GM12878 (cell line): ENCODE data around the gene CRB1. TPM values are rescaled to one million over a fixed set of nuclear protein-coding genes. Genes with fewer than 3 reads are reported as not detected.

Experiments used
- DPF2 ChIP-seq: fragments of 450-650 bp; IDR thresholded peaks from 2 replicates; pipeline ENCODE4 v1.6.1; 2017; ENCODE audit warnings: mild to moderate bottlenecking
- IKZF1 ChIP-seq: fragments of 450-650 bp; conservative IDR thresholded peaks from 2 replicates; pipeline ENCODE4 v1.6.1; 2017; ENCODE audit warnings: antibody characterized with exemption, mild to moderate bottlenecking
- KAT2A ChIP-seq: conservative IDR thresholded peaks from 2 replicates; pipeline ENCODE4 v1.6.1; 2011; ENCODE audit warnings: low read depth, low read length; ENCODE audit not compliant: control insufficient read depth
- NFIC ChIP-seq: IDR thresholded peaks from 2 replicates; pipeline ENCODE4 v1.6.1; 2012; ENCODE audit warnings: low read depth, mild to moderate bottlenecking, inconsistent platforms, low read length, moderate library complexity
- NR2C2 ChIP-seq: IDR thresholded peaks from 2 replicates; pipeline ENCODE4 v1.6.1; 2011; ENCODE audit warnings: borderline replicate concordance, low read depth; ENCODE audit not compliant: control insufficient read depth, insufficient read length
- PRDM15 ChIP-seq: fragments of 450-650 bp; formaldehyde crosslinking; IDR thresholded peaks from 2 replicates; pipeline ENCODE4 v1.4.0; 2020; ENCODE audit warnings: mild to moderate bottlenecking, moderate library complexity
- RAD21 ChIP-seq: IDR thresholded peaks from 2 replicates; pipeline ENCODE4 v1.6.1; 2011; ENCODE audit warnings: mild to moderate bottlenecking, low read depth, low read length, moderate library complexity; ENCODE audit not compliant: insufficient read depth
- RELA ChIP-seq: fragments of 450-650 bp; IDR thresholded peaks from 2 replicates; pipeline ENCODE4 v1.8.0; 2014; ENCODE audit warnings: borderline replicate concordance; ENCODE audit not compliant: partially characterized antibody
- SREBF2 ChIP-seq: IDR thresholded peaks from 2 replicates; pipeline ENCODE4 v1.6.1; 2012; ENCODE audit warnings: mild to moderate bottlenecking, low read length
- STAT1 ChIP-seq: fragments of 450-650 bp; conservative IDR thresholded peaks from 2 replicates; pipeline ENCODE4 v1.6.1; 2014; ENCODE audit warnings: antibody characterized with exemption, mild to moderate bottlenecking
- SUPT20H ChIP-seq: IDR thresholded peaks from 2 replicates; pipeline ENCODE4 v1.6.1; 2011; ENCODE audit warnings: low read depth, mild to moderate bottlenecking, low read length, moderate library complexity, borderline replicate concordance; ENCODE audit not compliant: control insufficient read depth
- ZBTB4 ChIP-seq: fragments of 450-650 bp; formaldehyde crosslinking; IDR thresholded peaks from 2 replicates; pipeline ENCODE4 v1.4.0; 2022; ENCODE audit warnings: mild to moderate bottlenecking, moderate library complexity
- polyA plus RNA-seq, 11 experiments: library from polyadenylated mRNA; depleted of rRNA in 4 of 11; unstranded in 6 of 11; stranded (reverse) in 5 of 11; fragments of >200 nt; fragmentation: Nextera tagmentation in 4 of 11; fragmentation: Illumina TruSeq in 1 of 11; extraction: Ambion mirVana in 4 of 11; extraction: Trizol in 1 of 11; gene quantifications; 1 replicate in 1 of 11; 2 replicates in 10 of 11; pipeline versions ENCODE4 v1.2.1 to v1.2.3, GENCODE V29; 2011 to 2016; ENCODE audit warnings: inconsistent platforms in 2 of 11, missing spikeins in 2 of 11, low read depth in 1 of 11
- total RNA-seq, 4 experiments: library from RNA; depleted of rRNA in 3 of 4; stranded (reverse); fragments of >200 nt in 3 of 4; fragmentation: Illumina TruSeq in 1 of 4; extraction: Trizol in 1 of 4; gene quantifications; 2 replicates each; pipeline versions ENCODE4 v1.2.1 to v1.2.3, GENCODE V29; 2013 to 2021

The CRB1 gene
- total and polyA plus RNA-seq, 10 of the 15 experiments (the other 5 are each of a cell fraction or from before 2014, with no cell fraction given) = 0.06 to 0.10 (median 0.06) TPM; not detected in 7

GRCh38 chr1:197496722-197497121 is 228.7 kb downstream of the CRB1 start (continued):
- TF ChIP-seq ZBTB4 (no peak), NFIC (no peak), RELA (no peak), DPF2 (no peak), RAD21 (no peak), KAT2A (no peak), PRDM15 (CRISPR knock-in tag) (no peak), NR2C2 (no peak), SREBF2 (no peak), STAT1 (no peak), IKZF1 (no peak), SUPT20H (no peak)
